GM13976 (cell line): Measurements from ENCODE around the gene SMURF1.

Source experiments
- DNase-seq: peaks from one replicate; pipeline ENCODE4 v3.0.0; 2012; ENCODE audit warnings: low spot score
- CTCF ChIP-seq: IDR thresholded peaks from 2 replicates; pipeline ENCODE4 v1.5.1; 2012; ENCODE audit warnings: borderline replicate concordance, mild to moderate bottlenecking; ENCODE audit not compliant: insufficient read depth; ENCODE audit errors: extremely low read depth, missing control alignments, control extremely low read depth
- in situ Hi-C: fragments of 300-500 bp; cut with MboI; formaldehyde crosslinking; loops from one replicate; pipeline ENCODE4 v1.12.0; 2022; ENCODE audit warnings: low sequenced_read_pairs, mixed read lengths, inconsistent platforms; ENCODE audit not compliant: unreplicated experiment

The SMURF1 gene

GRCh38 chr7:99123571-99124033 lies 20.3 kb downstream of the SMURF1 start:
- TF ChIP-seq CTCF: no peak
- in situ Hi-C loops: no loop called here
- DNase-seq: no peak

- no peak for TF ChIP-seq CTCF
- no peak for DNase-seq
- in situ Hi-C loops: no loop called here
Measured at GRCh38 chr7:99122762-99123161, 21.1 kb downstream of the SMURF1 start.

GRCh38 chr7:99121496-99122021 lies 22.3 kb downstream of the SMURF1 start:
- DNase-seq: no peak
- in situ Hi-C loops: no loop called here
- TF ChIP-seq CTCF: no peak

GRCh38 chr7:99120916-99121315 lies 23.0 kb downstream of the SMURF1 start:
- no peak for DNase-seq
- in situ Hi-C loops: no loop called here
- TF ChIP-seq CTCF: no peak

GRCh38 chr7:99120501-99120900 lies 23.4 kb downstream of the SMURF1 start:
- TF ChIP-seq CTCF: no peak
- in situ Hi-C loops: no loop called here

GRCh38 chr7:99118077-99118476 lies 25.8 kb downstream of the SMURF1 start:
- in situ Hi-C loops: no loop called here
- DNase-seq: no peak
- TF ChIP-seq CTCF: no peak

More at GRCh38 chr7:99120501-99120900, 23.4 kb downstream of the SMURF1 start:
- no peak for DNase-seq
